SK-N-MC (cell line): ENCODE data around the gene DPM2.

ENCODE experiments used
- DNase-seq: peaks from one replicate; pipeline ENCODE4 v3.0.0-alpha.2; 2011; ENCODE audit warnings: low read depth, low spot score
- H3K27ac ChIP-seq: fragments of 200-600 bp; sonication (generic); 2 replicates; pipeline ENCODE4 v1.5.1; 2016; ENCODE audit warnings: mixed run types
- H3K36me3 ChIP-seq: fragments of 200-600 bp; sonication (generic); 2 replicates; pipeline ENCODE4 v1.6.1; 2017; ENCODE audit warnings: antibody characterized with exemption, low read length, mixed read lengths; ENCODE audit not compliant: insufficient read depth
- H3K4me3 ChIP-seq: fragments of 200-600 bp; sonication (generic); 2 replicates; pipeline ENCODE4 v1.5.1; 2016
- H3K9ac ChIP-seq: fragments of 200-600 bp; sonication (generic); 2 replicates; pipeline ENCODE4 v1.8.0; 2017; ENCODE audit warnings: mixed run types, mixed read lengths; ENCODE audit not compliant: insufficient read length
- H3K9me3 ChIP-seq: fragments of 200-600 bp; sonication (generic); 2 replicates; pipeline ENCODE4 v1.6.1; 2017; ENCODE audit warnings: low read depth, mild to moderate bottlenecking, antibody characterized with exemption, low read length, moderate library complexity, mixed read lengths
- EZH2 ChIP-seq: fragments of 200-600 bp; sonication (generic); IDR thresholded peaks from one replicate; pipeline ENCODE4 v1.6.1; 2017; ENCODE audit warnings: antibody characterized with exemption
- FOXP2 ChIP-seq: optimal IDR thresholded peaks from 2 replicates; pipeline ENCODE3; 2011; ENCODE audit warnings: mild to moderate bottlenecking, moderate library complexity; ENCODE audit not compliant: insufficient read depth; ENCODE audit errors: extremely low read length, control extremely low read depth
- POLR2AphosphoS5 ChIP-seq: IDR thresholded peaks from 2 replicates; pipeline ENCODE4 v1.6.1; 2012; ENCODE audit warnings: mild to moderate bottlenecking, low read depth, low read length, borderline replicate concordance

The DPM2 gene

DNA sequence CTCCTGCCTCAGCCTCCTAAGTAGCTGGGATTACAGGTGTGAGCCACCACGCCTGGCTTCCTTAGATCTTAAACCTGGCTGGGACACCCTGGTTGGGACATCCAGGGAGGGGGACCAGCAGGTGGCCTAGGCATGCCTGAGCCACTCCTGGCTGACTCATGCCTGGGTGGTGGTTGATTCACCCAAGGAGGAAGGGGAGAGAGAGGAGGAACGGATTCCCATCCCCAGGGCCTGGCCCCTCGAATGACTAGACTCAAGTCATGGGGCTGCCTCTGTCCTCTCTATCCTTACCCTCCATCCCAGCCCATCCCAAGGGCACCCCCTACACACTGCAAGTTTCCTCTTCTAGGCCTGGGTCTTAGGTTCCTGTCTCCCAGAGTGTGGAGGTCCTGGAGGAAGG is 30.4 kb upstream of the DPM2 start:
- Histone ChIP-seq H3K36me3 (no peaks in the 10 kb centered on the region), H3K9me3 (no peaks in the 10 kb centered on the region), H3K9ac (no peak overlapping the region), H3K4me3 (no peak overlapping the region), H3K27ac (no peak overlapping the region; the same call in 1 of the 2 replicates)
- TF ChIP-seq POLR2AphosphoS5 = no peak
- TF ChIP-seq EZH2 = no peak
- no peak for TF ChIP-seq FOXP2
- no peak for DNase-seq

DNA sequence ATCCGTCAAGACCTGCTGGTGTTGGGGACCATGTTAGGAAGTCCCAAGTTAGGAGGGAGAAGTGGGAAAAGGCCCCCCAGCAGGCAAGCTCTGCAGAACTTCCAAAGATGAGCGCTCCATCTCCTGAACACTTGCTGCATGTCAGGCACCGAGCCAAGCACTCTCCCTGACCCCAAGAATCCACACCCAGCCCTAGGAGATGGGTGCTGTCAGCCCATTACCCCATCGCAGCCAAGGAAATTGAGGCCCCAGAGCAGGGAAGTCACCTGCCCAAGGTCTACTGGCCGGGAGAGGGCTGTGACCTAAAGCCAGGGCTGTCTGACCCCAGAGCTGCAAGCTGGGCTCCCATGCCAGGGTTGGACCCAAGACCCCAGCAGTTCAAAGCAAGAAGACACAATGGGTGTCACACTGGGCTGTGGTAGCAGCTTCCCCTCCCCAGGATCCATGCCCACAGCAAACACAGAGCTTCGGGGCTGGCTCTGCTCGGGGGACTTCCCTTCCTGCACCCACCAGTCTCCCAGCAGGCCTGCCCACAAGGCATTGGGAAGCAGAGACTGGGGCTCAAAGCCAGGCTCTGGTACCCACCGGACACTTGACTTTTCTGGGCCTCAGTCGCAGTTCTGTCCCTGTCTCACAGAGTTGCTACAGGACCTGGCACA is 29.6 kb upstream of the DPM2 start:
- Histone ChIP-seq H3K9me3 (no peaks in the 10 kb centered on the region), H3K27ac (peak overlapping the region; percentile 99), H3K36me3 (no peaks in the 10 kb centered on the region), H3K9ac (no peak overlapping the region), H3K4me3 (no peak overlapping the region)
- TF ChIP-seq POLR2AphosphoS5 = no peak
- no peak for TF ChIP-seq EZH2
- no peak for TF ChIP-seq FOXP2
- no peak for DNase-seq

DNA sequence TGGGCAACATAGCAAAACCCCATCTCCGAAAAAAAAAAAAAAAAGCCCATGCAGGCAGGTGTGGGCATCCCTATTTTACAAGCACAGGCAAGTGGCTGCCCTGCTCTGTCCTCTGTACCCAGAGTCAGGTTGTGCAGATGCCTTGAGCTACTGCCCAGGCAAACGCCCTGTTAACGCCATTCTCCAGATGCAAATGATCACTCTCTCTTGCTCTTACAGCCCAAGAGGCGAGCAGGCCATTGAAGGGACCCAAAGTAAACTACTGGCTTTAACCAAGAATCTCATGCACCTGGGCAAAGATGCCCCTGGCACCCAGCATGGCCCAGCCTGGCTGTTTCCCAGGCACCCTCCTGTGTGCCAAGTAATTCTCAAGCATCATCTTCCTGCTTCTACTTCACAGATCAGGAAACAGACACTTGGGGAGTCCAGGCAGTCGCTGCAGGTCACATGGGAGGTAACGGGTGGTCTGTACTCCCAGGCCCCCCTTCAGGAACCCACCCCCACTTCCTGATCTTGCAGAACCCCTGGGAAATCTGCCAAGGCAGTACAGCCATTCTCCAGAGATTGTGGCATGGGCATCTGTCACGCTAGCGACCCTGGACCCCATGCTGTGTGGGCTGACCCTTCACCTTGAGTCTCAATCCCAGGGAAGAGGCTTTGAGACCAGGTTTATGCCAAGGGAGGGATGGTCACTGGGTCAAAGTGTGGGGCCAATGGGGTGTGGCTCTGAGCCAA is 28.9 kb upstream of the DPM2 start:
- no peak for DNase-seq
- no peak for TF ChIP-seq EZH2
- TF ChIP-seq FOXP2 = no peak
- no peak for TF ChIP-seq POLR2AphosphoS5
- Histone ChIP-seq H3K27ac (peak overlapping the region; percentile 99), H3K9ac (no peak overlapping the region), H3K36me3 (no peaks in the 10 kb centered on the region), H3K4me3 (no peak overlapping the region), H3K9me3 (no peaks in the 10 kb centered on the region)

DNA sequence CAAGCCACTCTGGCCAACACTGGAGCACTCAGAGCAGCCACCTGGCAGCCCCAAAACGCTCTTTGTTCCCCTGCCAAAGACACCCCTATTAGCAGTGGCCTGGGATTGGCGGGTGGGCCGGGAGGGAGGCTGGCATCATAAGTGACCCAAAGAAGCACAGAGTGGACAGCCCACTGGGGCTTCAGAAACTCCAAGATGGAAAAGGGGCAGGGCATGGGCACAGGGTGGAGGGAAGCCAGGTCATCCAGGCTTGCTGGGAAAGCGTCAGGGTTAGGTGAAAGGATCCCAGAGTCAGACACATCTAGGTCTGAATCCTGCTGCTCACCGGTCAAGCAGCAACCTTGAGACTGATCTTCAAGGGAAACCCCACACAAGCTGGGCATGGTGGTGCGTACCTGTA is 28.3 kb upstream of the DPM2 start:
- peak overlapping the region; percentile 66 for H3K4me3 ChIP-seq
- peak overlapping the region; percentile 99 for H3K27ac ChIP-seq
- H3K9ac ChIP-seq = peak overlapping the region; percentile 73
- no peaks in the 10 kb centered on the region for H3K9me3 ChIP-seq
- DNase-seq = no peak
- no peaks in the 10 kb centered on the region for H3K36me3 ChIP-seq
- TF ChIP-seq FOXP2 (no peak), EZH2 (no peak), POLR2AphosphoS5 (no peak)

DNA sequence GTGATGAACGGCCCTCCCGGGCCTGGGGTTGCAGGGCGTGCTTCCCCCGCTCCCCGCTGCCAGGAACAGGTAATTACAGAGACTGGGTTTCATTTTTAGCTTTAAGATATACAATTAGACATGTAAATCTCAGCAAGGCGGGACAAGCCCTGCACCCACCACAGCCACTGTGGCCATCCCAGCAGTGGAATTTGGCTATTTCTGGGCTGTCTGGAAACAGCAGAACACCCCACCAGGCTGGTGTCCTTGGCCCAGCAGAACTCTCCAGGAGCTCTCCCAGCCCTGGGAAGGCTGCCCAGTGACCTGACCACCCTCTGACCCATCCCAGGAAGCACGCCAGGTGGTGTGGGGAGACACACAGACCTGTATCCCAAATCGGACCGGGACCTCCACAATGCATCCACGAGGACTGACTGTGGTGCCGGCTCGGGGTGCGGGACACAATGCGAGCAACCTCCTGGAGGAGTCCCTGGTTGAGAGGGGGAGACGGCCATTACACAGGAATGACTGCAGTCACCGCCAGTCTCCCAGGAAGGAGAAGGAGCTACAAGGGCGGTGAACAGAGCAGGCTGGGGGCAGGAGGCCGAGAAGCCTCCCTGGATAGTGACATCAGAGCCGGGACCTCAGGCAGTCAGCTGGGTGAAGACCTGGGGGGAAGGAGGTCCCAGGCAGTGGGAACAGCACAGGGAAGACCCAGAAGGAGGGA is 25.9 kb upstream of the DPM2 start:
- Histone ChIP-seq H3K36me3 (no peaks in the 10 kb centered on the region), H3K9ac (no peak overlapping the region), H3K9me3 (no peaks in the 10 kb centered on the region), H3K4me3 (no peak overlapping the region), H3K27ac (peak overlapping the region; percentile 73)
- TF ChIP-seq EZH2 = no peak
- TF ChIP-seq FOXP2 = no peak
- TF ChIP-seq POLR2AphosphoS5 = no peak
- DNase-seq = no peak

DNA sequence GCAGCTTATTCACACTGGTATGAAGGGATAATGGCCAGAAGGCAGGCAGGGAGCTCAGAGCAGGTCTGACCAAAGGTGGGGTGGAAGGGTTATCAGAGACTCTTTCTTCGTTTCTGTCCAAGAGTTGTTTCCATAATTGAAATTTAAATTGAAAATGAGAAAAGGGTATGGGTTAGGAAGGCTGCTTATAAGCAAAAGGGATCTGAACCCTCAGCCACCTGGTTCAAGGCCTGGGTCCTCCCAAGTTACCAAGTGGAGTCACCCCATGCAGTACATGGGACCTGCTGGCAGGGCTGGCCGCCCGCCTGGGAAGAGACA is 25.3 kb upstream of the DPM2 start:
- DNase-seq = no peak
- Histone ChIP-seq H3K27ac (peak overlapping the region; percentile 73), H3K4me3 (no peak overlapping the region), H3K36me3 (no peaks in the 10 kb centered on the region), H3K9me3 (no peaks in the 10 kb centered on the region), H3K9ac (no peak overlapping the region)
- TF ChIP-seq EZH2 = no peak
- no peak for TF ChIP-seq FOXP2
- TF ChIP-seq POLR2AphosphoS5 = no peak

DNA sequence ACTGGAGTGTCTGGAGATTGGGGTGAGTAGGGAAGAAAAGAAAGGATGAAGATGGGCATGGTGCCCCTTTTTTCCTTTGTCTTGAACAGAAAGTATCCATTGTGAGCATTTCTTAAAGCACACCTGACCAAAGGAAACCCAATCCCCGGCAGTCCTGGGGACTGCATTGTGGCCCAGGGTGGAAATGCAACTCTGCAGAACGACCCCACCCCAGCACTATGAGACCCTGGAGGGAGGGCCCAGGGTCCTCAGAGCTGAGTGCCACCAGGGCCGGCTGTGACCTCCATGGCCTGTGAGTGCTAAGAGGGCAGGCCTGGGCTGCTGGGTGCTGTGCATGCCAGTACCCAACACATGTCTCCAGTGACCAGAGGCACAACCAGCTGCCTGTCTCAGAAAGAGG is 24.6 kb upstream of the DPM2 start:
- TF ChIP-seq POLR2AphosphoS5 (no peak), FOXP2 (no peak), EZH2 (no peak)
- Histone ChIP-seq H3K9me3 (no peaks in the 10 kb centered on the region), H3K4me3 (no peak overlapping the region), H3K36me3 (no peaks in the 10 kb centered on the region), H3K9ac (no peak overlapping the region), H3K27ac (peak overlapping the region; percentile 73; the same call in 1 of the 2 replicates)
- DNase-seq = no peak

DNA sequence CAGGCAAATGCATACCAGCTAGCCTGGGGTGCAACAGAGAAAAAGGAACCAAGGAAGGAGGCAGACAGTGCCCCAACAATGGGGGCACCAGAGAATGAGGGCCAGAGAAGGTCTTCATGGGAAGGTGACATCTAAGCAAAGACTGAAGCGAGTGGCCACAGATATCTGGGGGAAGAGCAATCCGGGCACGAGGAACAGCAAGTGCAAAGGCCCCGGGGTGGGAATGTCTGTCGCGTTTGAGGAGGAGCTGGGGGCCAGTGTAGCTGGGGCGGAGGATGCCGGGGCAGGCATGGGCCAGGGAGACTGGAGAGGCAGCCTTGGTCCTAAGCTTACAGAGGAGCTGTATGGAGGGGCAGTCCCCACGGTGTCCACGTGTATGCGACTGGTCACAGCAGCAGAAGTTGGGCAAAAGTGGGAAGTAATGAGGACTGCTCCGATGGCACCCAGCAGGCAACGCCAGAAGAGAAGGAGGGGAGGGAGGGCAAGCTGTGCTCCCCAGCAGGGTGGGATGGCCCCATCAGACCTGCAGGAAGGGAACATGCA is 24.0 kb upstream of the DPM2 start:
- Histone ChIP-seq H3K27ac (no peak overlapping the region), H3K4me3 (no peak overlapping the region), H3K9ac (no peak overlapping the region), H3K36me3 (no peaks in the 10 kb centered on the region), H3K9me3 (no peaks in the 10 kb centered on the region)
- no peak for DNase-seq
- TF ChIP-seq POLR2AphosphoS5 (no peak), EZH2 (no peak), FOXP2 (no peak)
